NCI-H345 (cell line): ENCODE measurements around the gene GRIA1.

Experiments
- DNase-seq: peaks from one replicate; lab custom pipeline; 2025; lab: John Stamatoyannopoulos, UW

The GRIA1 gene

GRCh38 chr5:153490118-153491037 is at the start of gene GRIA1:
Gene GRIA1, plus strand, starts transcription at chr5:153490670.
- no peak for DNase-seq

- peak; percentile 92 for DNase-seq
Observed at GRCh38 chr5:153445875-153446579, 44.4 kb upstream of the GRIA1 start.

GRCh38 chr5:153447534-153447933 is 42.9 kb upstream of the GRIA1 start:
- DNase-seq, result no peak

- no peak for DNase-seq
Observed at GRCh38 chr5:153456354-153456753, 34.1 kb upstream of the GRIA1 start.

- no peak for DNase-seq
Observed at GRCh38 chr5:153456993-153457392, 33.5 kb upstream of the GRIA1 start.

GRCh38 chr5:153458268-153458667 is 32.2 kb upstream of the GRIA1 start:
- DNase-seq, result no peak

- peak; percentile 87 for DNase-seq
Observed at GRCh38 chr5:153459051-153459743, 31.3 kb upstream of the GRIA1 start.

GRCh38 chr5:153460421-153460820 is 30.0 kb upstream of the GRIA1 start:
- DNase-seq, result no peak

- no peak for DNase-seq
Observed at GRCh38 chr5:153461341-153461740, 29.1 kb upstream of the GRIA1 start.

GRCh38 chr5:153463806-153464205 is 26.7 kb upstream of the GRIA1 start:
- DNase-seq, result no peak

GRCh38 chr5:153467546-153467945 is 22.9 kb upstream of the GRIA1 start:
- DNase-seq, result no peak

- DNase-seq, result no peak
Observed at GRCh38 chr5:153469423-153469822, 21.0 kb upstream of the GRIA1 start.

- DNase-seq, result no peak
Observed at GRCh38 chr5:153470736-153471135, 19.7 kb upstream of the GRIA1 start.

GRCh38 chr5:153476767-153477166 is 13.7 kb upstream of the GRIA1 start:
- no peak for DNase-seq

- no peak for DNase-seq
Observed at GRCh38 chr5:153480401-153480800, 10.1 kb upstream of the GRIA1 start.

GRCh38 chr5:153483482-153483881 is 7.0 kb upstream of the GRIA1 start:
- DNase-seq, result no peak

- peak; percentile 22 for DNase-seq
Observed at GRCh38 chr5:153485641-153486040, 4.8 kb upstream of the GRIA1 start.

- no peak for DNase-seq
Observed at GRCh38 chr5:153486771-153487170, 3.7 kb upstream of the GRIA1 start.

- DNase-seq, result no peak
Observed at GRCh38 chr5:153489611-153490010, 859 bp upstream of the GRIA1 start.

GRCh38 chr5:153491038-153491744 is 721 bp downstream of the GRIA1 start:
- no peak for DNase-seq

GRCh38 chr5:153491856-153492255 is 1.4 kb downstream of the GRIA1 start:
- peak; percentile 40 for DNase-seq

- peak; percentile 23 for DNase-seq
Observed at GRCh38 chr5:153496835-153497234, 6.4 kb downstream of the GRIA1 start.
